HG02588 (cell line): ENCODE data around the gene VPS4B.
A peak's percentile ranks its signal among the peaks of the same experiment; 100 is the strongest.
"Not testable (repeated sequence)": the region's sequence is repeated elsewhere in the genome, so short reads cannot be mapped to it uniquely, and the experiment has no call there.

Source experiments
- ATAC-seq: cut with Tn5 transposase; IDR thresholded peaks from one replicate; pipeline ENCODE4 v1.9.1; 2021; ENCODE audit warnings: mild to moderate bottlenecking, moderate library complexity; ENCODE audit not compliant: unreplicated experiment

Gene VPS4B

DNA sequence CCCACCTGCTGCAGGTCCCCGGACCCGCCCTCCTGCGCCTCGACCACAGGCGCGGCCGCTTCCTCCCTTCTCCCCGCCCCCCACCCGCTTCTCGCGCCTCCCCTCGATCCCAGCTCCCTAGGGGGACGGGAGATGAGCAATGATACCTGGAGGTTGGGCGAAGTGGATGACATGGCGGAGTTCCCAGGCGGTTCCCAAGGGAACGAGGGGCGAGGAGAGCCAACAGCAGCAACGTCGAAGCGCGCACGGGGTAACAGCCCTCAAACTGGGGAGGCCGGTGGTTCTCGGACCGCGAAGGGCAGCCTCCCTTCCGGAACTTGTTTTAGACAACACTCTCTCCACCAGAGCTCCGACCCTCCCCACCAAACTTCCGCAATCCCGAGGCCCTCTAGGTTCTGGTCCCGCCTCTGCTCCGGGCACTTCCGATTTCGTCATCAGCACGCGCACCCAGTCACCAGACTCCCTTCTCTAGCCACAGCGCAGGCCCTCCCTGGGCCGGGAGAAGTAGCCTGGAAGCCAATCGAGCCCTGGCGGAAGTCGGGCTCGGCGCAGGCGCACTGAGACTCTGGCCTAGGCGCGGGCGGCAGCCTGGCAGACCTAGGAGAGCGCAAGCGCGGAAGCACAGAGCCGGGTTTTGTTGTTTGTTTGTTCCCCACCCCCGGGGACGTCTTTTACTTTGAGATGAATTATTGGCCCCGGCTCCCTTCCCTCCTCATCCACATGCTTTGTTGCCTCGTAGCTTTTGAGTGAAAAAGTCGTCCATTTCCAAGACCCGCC lies at the start of gene VPS4B:
Gene VPS4B (minus strand): TSS at position 390 of the 777 bp plus-strand sequence. CDS start 217 bp downstream, at position 173.
- ATAC-seq, result peak; percentile 97

- ATAC-seq, result no peak
These were observed 48.5 kb upstream of the VPS4B start for GRCh38 chr18:63470751-63471150.

DNA sequence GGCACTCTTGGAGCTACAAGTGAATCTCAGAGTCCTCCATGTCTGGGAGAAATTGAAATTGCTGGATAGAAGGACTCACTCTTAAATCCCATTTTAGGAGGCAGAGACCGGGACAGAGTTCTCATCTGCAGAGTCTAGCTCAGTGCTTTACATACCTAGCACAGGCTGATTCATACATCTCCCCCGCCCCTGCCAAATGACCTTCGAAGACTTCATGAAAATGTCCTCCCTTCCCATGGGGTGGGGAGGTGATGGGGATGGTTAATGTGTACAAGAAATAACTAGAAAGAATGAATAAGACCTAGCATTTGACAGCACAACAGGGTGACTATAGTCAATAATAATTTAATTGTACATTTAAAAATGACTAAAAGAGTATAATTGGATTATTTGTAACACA lies 46.3 kb upstream of the VPS4B start:
- no peak for ATAC-seq

GRCh38 chr18:63467699-63468098 lies 45.4 kb upstream of the VPS4B start:
- ATAC-seq, result no peak

DNA sequence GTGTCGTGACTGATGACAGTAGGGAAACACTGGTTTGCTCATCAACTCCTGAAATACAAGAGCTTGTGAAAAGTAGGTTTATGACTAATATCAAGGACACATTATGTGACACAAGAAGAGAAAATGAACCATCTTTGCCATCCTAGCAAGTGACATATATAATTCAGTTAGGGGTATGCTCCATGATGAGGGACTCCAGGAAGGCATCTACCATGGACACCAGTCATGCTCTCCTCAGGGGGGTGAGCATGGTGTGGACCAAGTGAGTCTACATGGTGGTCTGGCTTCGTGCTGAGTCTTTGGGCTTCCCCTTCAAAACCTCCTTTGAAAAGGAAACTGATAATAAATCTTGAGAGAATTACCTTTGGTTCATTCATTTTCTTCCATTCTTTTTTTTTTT lies 42.8 kb upstream of the VPS4B start:
- no peak for ATAC-seq

DNA sequence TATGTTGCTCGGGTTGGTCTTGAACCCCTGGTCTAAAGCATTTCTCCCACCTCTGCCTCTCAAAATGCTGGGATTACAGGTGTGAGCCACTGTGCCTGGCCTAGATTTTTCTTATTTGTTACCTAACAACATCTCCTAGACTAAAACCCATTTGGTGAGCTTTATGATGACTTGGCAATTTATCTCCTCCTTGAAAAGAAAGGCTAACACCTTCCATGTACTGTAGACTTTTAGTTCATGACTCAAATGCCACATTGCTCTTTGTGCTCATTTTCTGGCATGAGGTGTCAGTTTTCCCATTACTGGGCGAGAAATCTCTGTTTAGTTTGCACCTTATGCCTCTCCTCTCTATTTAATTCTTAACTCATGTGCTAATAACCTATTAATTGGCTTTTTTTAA lies 42.2 kb upstream of the VPS4B start:
- ATAC-seq, result no peak

- no peak for ATAC-seq
These were observed 38.1 kb upstream of the VPS4B start for GRCh38 chr18:63460414-63460813.

DNA sequence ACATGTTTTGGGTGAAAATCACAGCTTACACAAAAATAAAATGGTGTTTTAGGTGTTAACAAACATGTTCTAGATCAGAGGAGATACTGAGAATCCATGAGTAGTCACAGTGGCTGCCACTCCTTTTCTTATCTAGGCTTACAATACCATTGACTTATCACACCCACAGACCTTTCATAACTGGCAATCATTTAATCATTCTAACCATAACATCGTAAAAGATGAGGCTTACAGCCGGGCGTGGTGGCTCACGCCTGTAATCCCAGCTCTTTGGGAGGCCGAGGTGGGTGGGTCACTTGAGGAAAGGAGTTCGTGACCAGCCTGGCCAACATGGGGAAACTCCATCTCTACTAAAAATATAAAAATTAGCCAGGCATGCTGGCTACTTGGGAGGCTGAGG lies 35.7 kb upstream of the VPS4B start:
- ATAC-seq, result no peak

DNA sequence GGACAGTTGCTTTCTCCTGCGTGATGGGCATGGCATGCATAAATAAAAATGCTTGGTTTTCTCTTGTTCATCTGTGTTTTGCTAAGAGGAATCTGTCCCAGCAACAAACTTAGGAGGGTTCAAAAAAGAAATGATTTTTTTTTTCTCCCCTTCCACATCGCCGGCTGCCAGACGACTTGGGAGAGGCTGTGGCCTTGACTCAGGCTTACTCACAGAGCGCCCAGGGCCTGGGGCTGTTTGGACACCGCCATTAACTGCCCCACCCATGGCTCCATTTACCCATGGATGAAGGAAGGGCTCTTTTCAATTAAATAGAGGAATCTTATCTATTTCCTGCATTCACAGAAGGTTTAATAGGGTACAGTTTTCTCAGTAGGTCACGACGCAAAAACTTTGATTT lies 32.2 kb upstream of the VPS4B start:
- ATAC-seq, result no peak

DNA sequence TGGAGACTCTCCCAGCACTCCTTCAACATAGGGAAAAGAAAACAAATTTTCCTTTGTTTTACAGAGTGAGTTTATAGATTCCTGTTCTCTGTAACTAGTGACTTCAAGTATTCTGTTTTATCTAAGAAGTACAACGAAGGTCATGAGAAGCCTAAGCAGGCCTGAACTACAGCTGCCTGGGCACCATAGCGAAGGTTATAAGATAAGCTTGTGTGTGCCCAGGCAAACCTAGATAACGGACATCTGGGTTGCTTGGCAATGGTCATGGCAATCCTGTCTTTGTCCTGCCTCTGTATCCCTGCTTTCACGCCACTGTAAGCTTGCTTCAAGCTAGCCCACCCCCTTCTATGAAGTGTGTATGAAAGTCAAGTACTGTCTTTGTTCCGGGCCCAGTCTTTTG lies 30.5 kb upstream of the VPS4B start:
- not testable (repeated sequence) for ATAC-seq

- no peak for ATAC-seq
These were observed 29.8 kb upstream of the VPS4B start for GRCh38 chr18:63451799-63452660.

GRCh38 chr18:63449426-63449825 lies 27.1 kb upstream of the VPS4B start:
- no peak for ATAC-seq

- no peak for ATAC-seq
These were observed 24.8 kb upstream of the VPS4B start for GRCh38 chr18:63447066-63447465.

GRCh38 chr18:63446266-63446665 lies 24.0 kb upstream of the VPS4B start:
- ATAC-seq, result no peak

DNA sequence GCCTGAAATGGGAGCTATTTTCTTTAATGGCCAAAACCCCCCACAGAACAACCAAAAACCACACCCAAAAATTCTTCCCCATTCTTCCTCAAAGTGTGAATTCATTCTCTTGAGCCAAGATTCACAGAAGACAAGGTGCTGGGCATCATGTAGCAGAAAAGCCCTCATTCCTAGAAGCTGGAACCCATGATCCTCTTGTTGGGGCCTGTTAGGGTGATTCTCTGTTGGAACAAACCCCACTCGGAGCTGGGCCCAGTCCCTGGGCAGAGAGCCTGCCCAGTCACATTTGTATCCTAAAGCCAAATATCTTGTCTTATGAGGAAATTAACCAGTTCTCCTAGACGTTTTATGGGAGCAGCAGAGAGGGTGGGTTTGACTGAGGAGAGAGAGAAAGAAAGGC lies 22.8 kb upstream of the VPS4B start:
- ATAC-seq, result no peak

GRCh38 chr18:63444580-63444979 lies 22.3 kb upstream of the VPS4B start:
- no peak for ATAC-seq

- ATAC-seq, result no peak
These were observed 21.6 kb upstream of the VPS4B start for GRCh38 chr18:63443829-63444228.

GRCh38 chr18:63440881-63441280 lies 18.6 kb upstream of the VPS4B start:
- ATAC-seq, result no peak

DNA sequence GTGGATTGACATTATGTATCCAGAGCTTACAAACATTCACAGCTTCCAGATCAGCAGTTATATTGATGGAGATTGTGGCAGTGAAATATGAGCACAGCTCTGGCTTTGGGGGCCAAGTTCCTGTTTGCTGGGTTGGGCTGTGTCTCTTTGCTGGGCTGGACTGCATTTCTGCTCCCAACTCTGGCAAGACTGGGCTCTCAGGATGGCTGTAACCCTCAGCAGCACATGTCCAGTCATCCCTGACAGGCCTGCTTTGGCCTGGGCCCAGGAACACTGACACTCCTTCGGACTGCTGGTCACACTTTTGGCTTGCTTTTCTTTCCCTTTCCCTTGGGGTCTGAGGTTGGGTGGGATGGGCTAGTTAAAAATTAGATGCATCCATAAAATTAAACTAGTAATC lies 17.9 kb upstream of the VPS4B start:
- ATAC-seq, result no peak

GRCh38 chr18:63439334-63439733 lies 17.1 kb upstream of the VPS4B start:
- no peak for ATAC-seq

GRCh38 chr18:63438181-63438580 lies 15.9 kb upstream of the VPS4B start:
- ATAC-seq, result no peak

DNA sequence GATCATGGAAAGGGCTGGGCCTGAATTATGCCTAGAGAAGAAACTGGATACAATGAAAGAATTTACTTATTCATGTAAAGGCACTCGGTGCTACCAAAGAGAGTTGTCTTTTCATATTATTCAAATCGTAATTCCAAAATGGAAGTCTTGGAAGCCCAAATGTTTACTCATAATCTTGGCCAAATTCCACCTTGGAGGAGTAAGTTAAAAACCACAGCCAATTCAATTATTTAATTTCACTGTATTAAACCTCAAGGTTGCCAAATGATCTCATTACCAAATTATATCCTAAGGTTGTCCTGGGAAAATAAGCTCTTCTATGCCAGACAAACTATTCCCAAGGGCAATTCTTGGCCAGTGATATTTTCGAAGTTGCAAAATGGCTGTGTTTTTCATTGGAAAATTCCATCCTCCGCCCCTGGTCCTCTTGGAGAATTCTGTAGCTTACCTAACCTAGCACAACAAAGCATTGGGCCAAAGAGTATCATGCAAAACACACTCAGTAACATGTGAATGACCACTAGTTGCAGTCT lies 11.1 kb upstream of the VPS4B start:
- no peak for ATAC-seq
